Left colon (tissue), 2 donors: Measurements from ENCODE around the gene FARP2. TPM values are rescaled to one million over a fixed set of nuclear protein-coding genes. Genes with fewer than 3 reads are reported as not detected.
"Not testable (repeated sequence)": the region's sequence is repeated elsewhere in the genome, so short reads cannot be mapped to it uniquely, and the experiment has no call there.

Source experiments
- ATAC-seq: fragments of 200-7000 bp; cut with Tn5 transposase; one replicate; pipeline ENCODE4 v1.9.1; 2020; ENCODE audit warnings: mild to moderate bottlenecking, moderate library complexity
- DNase-seq, 2 donors: peaks; one replicate each; pipeline ENCODE4 v3.0.0-alpha.2; 2020
- intact Hi-C, 2 donors: fragments of 100-400 bp; cut with DNase I in 1 of 2; cut with micrococcal nuclease in 1 of 2; formaldehyde crosslinking; loops; one replicate each; pipeline versions ENCODE4 v1.11.2 to v1.14.0; 2022; cut with DNase I, micrococcal nuclease
- total RNA-seq, 2 donors: library from RNA; stranded (reverse); fragmentation: NEBNext Ultra II Directional; extraction: Animal tissue kit (Norgen Biotek cat#: 25700); gene quantifications; one replicate each; pipeline ENCODE4 v1.2.1, GENCODE V29; 2021
- donor health status: DM: no; HTN: no; CAD: no.
- donor health status: DM: yes; HTN: yes; CAD: no.

FARP2 gene
- total RNA-seq, 2 donors from 2014 or later = 126 to 138 TPM

- peak in 1 of 2 donors; percentile 11 for DNase-seq
Observed at GRCh38 chr2:241506793-241507429, 150.8 kb downstream of the FARP2 start.

DNA sequence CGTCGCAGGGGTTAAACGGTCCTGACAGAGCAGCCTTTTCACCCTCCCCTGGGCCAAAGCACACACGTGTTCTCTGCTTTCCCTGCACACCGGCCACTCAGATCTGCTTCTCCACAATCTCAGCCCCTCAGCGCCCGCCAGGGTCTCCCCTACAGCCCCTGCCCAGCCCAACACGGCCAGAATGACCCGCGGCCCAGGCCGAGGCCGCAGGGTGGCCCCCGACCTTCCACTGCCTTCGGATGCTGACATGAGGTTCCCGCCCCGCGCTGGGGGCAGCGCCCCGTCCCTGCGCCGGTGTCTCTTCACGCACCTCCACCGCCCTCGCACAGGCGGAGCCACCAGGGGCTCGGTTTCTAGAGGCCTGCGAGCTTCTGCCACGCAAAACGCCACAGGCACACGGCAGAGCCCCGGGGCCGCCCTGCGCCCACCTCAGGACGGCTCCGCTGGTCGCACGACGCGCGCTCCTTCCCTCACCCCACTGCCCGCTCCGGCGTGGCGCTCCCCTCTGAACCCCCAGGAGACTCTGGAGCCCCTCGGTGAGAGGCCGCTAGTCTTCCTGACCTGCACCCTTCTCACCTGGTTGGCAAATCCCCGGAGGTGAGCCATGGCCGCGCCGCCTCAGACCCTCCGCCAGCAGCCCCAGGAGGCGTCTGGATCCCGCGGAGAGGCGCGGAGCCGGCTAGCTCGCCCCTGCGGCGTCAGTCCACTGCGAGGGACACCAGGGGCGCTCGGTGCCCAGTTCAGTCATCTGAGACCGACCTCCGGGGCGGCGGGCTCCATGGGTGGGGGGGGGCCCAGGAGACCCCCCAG, 151.6 kb downstream of the FARP2 start:
- peak in 1 of 2 donors; percentile 62 for DNase-seq
- intact Hi-C loops = no loop called here
- ATAC-seq = peak; percentile 39

More at GRCh38 chr2:241506793-241507429, 150.8 kb downstream of the FARP2 start:
- intact Hi-C loops = no loop called here
- ATAC-seq = no peak

GRCh38 chr2:241508240-241509154, 152.4 kb downstream of the FARP2 start, which contains the start of gene STK25:
Gene STK25, minus strand, starts transcription at chr2:241508584. Its CDS starts 549 bp downstream, at chr2:241508035.
- intact Hi-C loops = no loop called here
- DNase-seq (peak; percentile 97), ATAC-seq (peak; percentile 92)

DNA sequence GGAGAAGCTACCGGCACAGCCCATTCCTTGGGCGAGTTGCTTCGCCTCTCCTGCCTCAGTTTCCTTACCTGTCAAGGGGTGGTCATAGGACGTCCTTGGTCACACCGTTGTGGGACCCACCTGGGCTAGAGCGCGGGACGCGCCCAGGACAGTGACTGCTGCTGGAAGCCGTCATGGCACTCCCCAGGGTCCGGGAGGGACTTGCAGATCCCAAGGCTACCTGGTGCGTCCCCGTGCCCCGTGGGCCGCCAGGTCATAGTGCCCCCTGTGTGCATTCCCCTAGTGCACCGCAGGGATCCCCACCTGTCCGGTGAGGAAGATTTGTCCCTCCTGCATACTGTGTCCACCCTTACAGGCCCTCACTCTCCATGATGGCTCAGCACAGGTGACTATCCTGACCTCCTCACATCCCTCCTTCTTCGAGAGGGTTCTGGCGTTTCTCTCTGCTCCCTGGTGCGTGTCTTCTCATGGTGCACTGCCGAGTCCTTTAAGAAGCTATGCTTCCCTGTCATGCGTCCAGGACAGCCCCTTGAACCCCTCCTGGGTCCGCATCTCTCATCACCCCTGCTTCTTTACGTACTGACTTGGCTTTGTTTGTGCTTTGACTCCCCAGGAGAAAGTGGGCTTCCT, 153.2 kb downstream of the FARP2 start:
- intact Hi-C loops = no loop called here
- ATAC-seq (peak; percentile 4), DNase-seq (no peak)

GRCh38 chr2:241511091-241511741, 155.1 kb downstream of the FARP2 start:
- intact Hi-C loops = loop anchor here in 1 of 2 donors (10.0 kb wide), 1 partner anchor 94 kb away; no protein-coding TSS in a partner anchor
- no peak for ATAC-seq
- DNase-seq = no peak

DNA sequence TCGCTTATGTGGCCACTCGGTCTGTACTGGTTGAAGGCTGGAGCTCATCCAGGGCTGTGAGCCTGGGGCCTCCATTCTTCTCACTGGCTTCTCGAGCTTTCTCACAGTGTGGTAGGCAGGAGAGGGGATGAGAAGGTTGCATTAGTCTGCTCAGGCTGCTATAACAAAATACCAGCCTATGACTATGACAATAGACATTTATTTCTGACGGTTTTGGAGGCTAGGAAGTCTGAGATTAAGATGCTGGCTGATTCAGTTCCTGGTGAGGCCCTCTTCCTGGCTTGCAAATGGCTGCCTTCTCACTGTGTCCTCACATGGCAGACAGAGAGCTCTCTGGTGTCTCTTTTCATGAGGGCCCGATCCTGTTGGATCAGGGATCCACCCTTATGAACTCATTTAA, 158.5 kb downstream of the FARP2 start:
- DNase-seq = no peak
- intact Hi-C loops = loop anchor here in 1 of 2 donors (10.0 kb wide), 1 partner anchor 90 kb away; no protein-coding TSS in a partner anchor
- no peak for ATAC-seq

GRCh38 chr2:241514986-241515737, 159.1 kb downstream of the FARP2 start:
- ATAC-seq = peak; percentile 34
- no peak for DNase-seq
- intact Hi-C loops = loop anchor here in 1 of 2 donors (10.0 kb wide), 1 partner anchor 90 kb away; no protein-coding TSS in a partner anchor

DNA sequence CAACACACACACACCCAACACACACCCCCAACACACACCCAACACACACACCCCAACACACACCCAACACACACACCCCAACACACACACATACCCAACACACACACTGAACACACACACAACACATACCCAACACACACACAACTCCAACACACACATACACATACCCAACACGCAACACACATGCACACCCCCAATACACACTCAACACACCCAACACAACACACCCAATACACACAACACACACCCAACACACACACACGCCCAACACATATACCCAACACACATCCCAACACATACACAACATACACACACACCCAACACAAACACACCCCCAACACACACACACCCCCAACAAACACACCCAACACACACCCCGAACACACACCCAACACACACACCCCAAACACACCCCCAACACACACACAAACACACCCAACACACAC, 160.5 kb downstream of the FARP2 start:
- intact Hi-C loops = loop anchor here in 1 of 2 donors (10.0 kb wide), 1 partner anchor 88 kb away; no protein-coding TSS in a partner anchor
- no peak for ATAC-seq
- no peak for DNase-seq

DNA sequence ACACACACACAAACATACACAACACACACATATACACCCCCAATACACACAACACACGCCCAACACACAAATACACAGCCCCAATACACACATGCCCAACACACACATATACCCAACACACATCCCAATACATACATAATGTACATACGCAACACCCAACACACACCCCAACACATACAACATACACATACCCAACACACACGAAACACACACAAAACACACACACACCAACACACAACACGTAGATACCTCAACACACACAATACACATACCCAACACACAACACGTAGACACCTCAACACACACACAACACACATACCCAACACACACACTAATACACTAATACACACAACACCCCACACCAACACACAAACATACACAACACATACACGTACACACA, 161.2 kb downstream of the FARP2 start:
- intact Hi-C loops = loop anchor here in 1 of 2 donors (10.0 kb wide), 1 partner anchor 88 kb away; no protein-coding TSS in a partner anchor
- DNase-seq (no peak), ATAC-seq (no peak)

DNA sequence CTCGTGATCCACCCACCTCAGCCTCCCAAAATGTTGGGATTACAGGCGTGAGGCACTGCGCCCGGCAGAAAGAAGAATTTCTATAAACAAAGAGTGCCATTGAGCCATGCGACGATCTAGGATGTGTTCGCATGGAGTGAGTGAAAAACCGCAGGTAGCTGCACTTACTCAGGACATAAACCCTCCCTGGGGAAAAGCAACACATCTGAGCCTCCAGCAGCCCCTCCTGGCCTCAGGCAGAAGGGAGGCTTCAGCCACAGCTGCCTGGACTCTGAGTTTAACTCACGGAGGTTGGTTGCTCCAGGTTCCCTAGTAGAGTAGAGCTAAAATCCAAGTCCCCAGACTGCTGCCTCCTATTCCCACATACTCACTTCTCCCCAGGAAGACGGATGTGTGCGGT, 163.6 kb downstream of the FARP2 start:
- intact Hi-C loops = loop anchor here in 1 of 2 donors (10.0 kb wide), 1 partner anchor 85 kb away; no protein-coding TSS in a partner anchor
- no peak for ATAC-seq
- no peak for DNase-seq

GRCh38 chr2:241522477-241522876, 166.4 kb downstream of the FARP2 start:
- intact Hi-C loops = no loop called here
- no peak for ATAC-seq

GRCh38 chr2:241525818-241526780, 170.0 kb downstream of the FARP2 start:
- ATAC-seq, intact Hi-C loops, DNase-seq: not testable (repeated sequence)

More at GRCh38 chr2:241522477-241522876, 166.4 kb downstream of the FARP2 start:
- no peak for DNase-seq

GRCh38 chr2:241530571-241530970, 174.5 kb downstream of the FARP2 start:
- intact Hi-C loops = no loop called here
- no peak for ATAC-seq
- no peak for DNase-seq

GRCh38 chr2:241531161-241531722, 175.2 kb downstream of the FARP2 start:
- ATAC-seq = no peak
- DNase-seq = no peak
- intact Hi-C loops = no loop called here

GRCh38 chr2:241532168-241532567, 176.1 kb downstream of the FARP2 start:
- ATAC-seq (no peak), DNase-seq (no peak)
- intact Hi-C loops = no loop called here
